Activated T-cell treated with anti-CD3 and anti-CD28 coated beads for 48 hours (primary cell): Measurements from ENCODE around the gene PRPS1.
A peak's percentile ranks its signal among the peaks of the same experiment; 100 is the strongest.
"Not testable (repeated sequence)": the region's sequence is repeated elsewhere in the genome, so short reads cannot be mapped to it uniquely, and the experiment has no call there.

Source experiments
- DNase-seq: peaks from one replicate; pipeline ENCODE4 v3.0.0-alpha.2; 2020; ENCODE audit warnings: low read depth

PRPS1 gene

GRCh38 chrX:107675365-107675654 lies 47.0 kb downstream of the PRPS1 start:
- no peak for DNase-seq

GRCh38 chrX:107675823-107676555 lies 47.7 kb downstream of the PRPS1 start:
- DNase-seq = no peak

GRCh38 chrX:107676559-107677378 lies 48.5 kb downstream of the PRPS1 start:
- peak; percentile 42 for DNase-seq

DNA sequence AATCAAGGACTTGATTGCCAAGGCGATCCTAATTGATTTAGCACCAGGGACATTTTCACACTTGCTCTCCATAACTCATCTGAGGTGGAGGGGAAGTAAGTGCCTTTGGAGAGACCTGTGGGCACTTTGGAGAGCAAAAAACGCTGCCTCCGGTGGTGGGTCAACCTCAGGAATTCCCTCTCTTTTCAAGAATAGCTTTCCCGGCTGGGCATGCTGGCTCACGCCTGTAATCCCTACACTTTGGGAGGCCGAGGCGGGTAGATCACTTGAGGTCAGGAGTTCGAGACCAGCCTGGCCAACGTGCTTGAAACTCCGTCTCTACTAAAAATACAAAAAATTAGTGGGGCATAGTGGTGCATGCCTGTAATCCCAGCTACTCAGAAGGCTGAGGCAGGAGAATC lies 49.2 kb downstream of the PRPS1 start:
- DNase-seq = no peak

DNA sequence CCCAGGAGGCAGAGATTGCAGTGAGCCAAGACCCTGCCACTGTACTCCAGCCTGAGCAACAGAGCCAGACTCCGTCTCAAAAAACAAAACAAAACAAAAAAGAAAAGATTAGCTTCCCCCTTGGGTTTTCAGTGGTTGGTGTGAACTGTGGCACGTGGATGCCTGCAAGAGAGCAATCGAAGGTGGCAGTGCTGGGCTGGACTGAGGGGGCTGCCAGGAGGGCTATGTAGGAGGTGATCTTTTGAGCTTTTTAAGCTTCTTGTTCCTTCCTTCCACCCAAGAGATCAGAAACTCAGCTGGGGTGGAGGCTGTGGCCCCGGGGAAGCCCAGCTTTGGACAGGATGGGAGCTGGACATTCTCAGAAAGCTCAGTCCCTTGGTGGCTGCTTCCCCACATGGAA lies 49.6 kb downstream of the PRPS1 start:
- no peak for DNase-seq

GRCh38 chrX:107678957-107679740 lies 50.8 kb downstream of the PRPS1 start:
- peak; percentile 49 for DNase-seq

- DNase-seq = no peak
Measured at GRCh38 chrX:107682256-107682655, 53.9 kb downstream of the PRPS1 start.

DNA sequence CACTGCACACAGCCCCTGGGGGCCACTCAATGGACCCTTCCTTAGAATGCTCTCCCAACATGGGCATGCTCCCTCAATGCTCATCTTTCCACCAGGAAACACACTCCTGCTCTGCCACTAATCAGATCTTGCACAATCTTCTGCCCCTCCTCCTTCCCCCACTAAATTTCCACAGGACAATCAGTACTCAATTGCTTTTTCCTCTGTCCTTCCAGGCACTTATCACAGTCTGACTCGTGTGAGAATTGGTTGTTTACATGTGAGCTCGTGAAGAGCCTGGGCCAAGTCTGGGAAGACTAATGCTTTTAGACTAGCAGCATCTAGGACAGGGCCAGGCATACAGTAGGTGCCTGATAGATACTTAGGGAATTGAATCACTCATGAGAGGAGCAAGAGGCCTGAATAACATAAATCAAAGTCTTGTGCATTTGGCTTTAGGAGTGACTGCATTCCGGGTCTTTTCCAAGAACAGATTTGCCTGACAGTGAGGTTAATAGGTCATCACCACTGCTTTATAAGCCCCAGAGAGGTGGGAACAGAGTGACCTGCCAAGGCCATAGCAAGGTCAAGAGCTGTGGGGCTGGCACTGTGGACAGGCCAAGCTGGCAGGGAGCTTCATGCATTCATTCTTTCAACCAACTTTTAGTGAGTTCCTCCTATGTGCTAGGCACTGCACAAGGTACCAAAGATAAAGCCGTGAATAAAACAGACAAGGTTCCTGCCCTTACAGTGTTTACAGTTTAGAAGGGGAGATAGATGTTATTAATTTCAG lies 55.0 kb downstream of the PRPS1 start:
- DNase-seq = no peak

DNA sequence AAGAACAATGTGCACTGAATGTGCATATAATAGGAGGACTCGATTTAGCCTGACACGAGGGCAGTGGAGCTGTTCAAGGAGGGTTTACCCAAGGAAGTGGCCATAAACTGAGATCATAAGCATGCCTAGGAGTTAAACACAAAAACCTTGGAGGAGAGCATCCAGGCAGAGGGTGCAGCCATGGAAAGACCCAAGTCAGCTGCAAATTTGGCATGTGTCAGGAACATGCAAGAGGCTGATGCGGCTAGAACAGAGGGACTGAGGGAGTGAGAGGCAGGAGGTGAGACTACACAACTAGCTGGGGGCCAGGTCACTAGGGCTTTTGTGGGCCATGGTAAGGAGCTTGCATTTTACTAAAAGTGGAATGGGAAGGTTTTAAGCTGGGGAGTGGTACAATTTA lies 55.6 kb downstream of the PRPS1 start:
- DNase-seq = no peak

DNA sequence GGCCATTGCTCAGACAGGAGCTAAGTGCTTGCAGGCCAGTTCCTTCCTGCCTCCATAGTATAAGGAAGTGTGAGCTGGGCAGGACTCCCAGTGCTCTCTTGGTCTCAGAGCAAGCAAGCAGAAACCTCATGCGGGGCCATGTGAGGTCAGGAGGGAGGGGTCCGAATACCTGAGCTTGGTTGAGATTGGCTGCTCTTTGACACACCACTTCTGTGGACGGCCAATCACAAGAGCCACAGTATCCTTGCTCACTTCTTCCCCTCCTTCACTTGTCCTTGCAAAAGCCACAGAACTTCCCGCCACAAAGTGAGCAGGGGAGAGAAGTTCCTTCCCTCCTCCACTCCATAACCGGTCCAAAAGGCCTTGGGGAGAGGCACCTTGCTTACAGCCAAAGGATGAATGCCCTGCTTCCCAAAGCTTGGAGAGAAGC lies 56.7 kb downstream of the PRPS1 start:
- no peak for DNase-seq

- not testable (repeated sequence) for DNase-seq
Measured at GRCh38 chrX:107685586-107685985, 57.3 kb downstream of the PRPS1 start.

DNA sequence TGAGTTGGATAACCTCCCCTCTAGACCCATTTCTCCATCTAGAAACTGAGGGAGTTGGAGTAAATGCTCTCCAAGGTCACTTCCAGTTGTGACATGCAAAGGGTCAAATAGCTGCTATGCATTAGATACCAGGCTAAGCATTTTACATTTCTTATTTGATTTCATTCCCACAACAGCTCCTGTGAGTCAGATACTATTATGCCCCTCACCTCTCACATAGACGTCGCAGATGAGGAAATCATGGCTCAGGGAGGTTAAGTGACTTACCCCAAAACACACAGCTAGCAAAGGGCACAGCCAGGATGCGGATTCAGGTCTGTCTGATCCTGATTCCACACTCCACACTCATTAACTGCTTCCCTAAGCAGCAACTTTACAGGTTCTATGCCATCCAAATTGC lies 57.7 kb downstream of the PRPS1 start:
- DNase-seq = no peak

DNA sequence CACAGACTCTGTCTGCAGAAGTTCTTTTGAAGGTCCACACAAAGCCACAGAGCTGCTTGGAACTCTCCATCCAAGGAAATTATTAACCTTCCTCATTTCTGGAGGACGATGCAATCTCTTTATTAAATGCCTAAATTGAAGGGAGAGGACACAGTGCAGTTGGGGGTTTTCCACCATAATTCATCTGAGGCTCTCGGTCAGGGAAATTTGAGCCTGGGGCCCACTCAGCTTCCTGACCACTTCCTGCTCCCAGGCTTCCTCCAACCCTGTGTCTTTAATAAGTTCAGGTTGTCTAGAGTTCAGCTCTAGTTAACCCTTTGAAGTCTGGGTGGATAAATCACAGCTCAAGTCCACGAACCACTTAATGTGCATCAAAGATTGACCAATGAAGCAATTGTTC lies 58.5 kb downstream of the PRPS1 start:
- no peak for DNase-seq

DNA sequence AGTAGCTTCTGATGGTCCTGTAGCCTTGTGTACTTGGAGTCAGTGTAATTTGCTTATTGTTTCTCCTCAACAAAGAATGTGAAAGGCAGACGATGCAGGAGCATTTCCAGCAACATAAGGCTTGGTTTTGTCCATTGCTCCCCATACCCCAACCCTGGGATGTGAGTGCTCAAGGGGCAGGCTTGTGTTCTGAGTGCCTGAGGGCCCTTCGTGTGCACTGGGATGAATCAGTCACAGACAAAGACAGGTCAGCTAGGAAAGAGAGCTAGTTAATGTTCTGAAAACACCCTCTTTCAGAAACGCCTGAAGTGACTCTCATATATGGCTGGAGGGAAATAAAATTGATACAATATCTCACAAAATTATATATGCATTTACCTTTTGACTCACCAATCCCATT lies 59.1 kb downstream of the PRPS1 start:
- DNase-seq = no peak

DNA sequence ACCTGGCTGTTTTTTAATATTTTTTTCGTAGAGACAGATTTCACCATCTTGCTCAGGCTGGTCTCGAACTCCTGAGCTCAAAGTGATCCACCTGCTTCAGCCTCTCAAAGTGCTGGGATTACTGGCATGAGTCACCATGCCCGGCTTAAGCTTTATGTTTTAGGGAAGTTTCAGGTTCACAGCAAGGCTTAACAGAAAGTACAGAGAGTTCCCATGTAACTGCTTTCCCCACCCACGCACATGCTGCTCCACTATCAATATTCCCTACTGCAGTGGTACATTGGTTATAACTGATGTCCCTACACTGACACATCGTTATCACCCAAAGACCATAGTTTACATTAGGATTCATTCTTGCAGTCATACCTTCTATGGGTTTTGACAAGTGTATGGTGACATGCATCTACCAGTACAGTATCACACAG lies 62.7 kb downstream of the PRPS1 start:
- DNase-seq = no peak

- no peak for DNase-seq
Measured at GRCh38 chrX:107699616-107700015, 71.3 kb downstream of the PRPS1 start.

- DNase-seq = no peak
Measured at GRCh38 chrX:107700317-107700774, 72.0 kb downstream of the PRPS1 start.
